GM18520 (cell line): ENCODE data around the gene RAB1B.
"Not testable (repeated sequence)": the region's sequence is repeated elsewhere in the genome, so short reads cannot be mapped to it uniquely, and the experiment has no call there.

ENCODE experiments used
- ATAC-seq: cut with Tn5 transposase; IDR thresholded peaks from one replicate; pipeline ENCODE4 v1.9.1; 2021; ENCODE audit not compliant: unreplicated experiment

Gene RAB1B

GRCh38 chr11:66239511-66239910 is 28.9 kb upstream of the RAB1B start:
- ATAC-seq: no peak

DNA sequence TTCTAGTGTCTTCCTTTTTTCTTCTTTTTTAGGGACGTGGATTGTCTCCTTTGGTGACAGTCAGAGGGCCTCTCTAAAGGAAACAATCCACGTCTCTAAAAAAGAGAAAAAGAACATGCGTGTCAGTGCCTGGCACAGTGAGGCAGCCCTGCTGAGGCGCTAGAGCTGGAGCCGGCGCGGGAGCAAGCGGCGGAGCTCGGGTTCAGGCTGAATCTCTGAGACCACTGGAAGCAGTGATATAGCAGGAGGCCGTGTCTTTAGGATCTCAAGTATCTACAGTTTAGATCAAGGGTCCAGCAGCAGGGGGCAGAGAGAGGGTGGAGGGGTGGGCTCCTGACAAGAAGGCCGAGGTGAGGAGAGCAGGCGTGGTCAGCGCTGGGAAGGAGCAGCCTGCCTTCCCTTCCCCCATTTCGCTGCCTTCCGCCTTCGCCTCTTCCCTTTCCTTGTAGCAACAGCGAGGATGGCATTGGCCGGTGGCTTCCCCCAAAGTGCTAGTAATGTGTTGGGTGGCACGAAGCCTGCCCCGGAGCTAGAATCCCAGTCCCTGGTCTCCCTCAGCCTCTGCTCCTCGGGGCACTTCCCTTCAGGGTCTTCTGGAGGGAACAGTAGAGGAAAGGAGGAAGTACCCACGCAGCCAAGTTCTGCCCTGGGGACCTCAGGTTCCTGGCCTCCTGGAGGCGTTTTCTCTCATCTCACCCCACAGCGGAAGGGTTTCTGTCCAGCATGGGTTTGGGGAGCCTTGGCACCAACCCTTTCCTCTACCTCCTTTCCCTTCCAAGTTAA is 28.2 kb upstream of the RAB1B start:
- no peak for ATAC-seq

- no peak for ATAC-seq
Observed at GRCh38 chr11:66240781-66241136, 27.7 kb upstream of the RAB1B start.

DNA sequence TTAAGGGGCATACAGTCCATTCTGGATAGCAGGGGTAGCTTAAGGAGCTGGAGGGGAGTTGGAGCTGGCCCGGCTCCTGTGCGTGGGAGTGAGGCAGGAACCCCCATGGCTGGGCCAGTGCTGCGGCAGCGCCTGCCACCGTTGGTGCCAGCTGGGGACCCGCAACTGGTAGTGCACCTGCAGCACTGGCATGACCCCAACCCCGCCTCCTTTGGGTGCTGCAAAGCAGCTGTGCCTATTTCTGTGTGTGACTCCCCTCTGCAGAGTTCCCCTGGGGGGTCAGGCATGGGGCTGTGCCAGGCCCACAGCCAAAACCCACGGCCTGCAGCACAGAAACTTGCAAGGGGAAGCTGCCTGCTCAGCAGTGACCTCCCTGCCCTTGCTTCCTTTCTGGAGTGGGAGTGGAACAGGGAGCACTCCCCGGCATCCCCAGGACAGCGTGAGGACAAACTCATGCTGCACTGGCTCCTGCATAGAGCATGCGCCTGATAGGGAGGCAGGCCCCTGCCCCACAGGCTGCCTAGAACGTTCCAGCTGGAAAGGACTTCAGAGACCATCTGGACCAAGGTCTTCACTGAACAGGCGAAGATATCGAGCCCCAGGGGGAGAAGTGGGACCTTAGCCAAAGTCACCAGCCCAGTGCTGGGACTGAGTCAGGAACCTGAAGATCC is 26.2 kb upstream of the RAB1B start:
- ATAC-seq: no peak

- no peak for ATAC-seq
Observed at GRCh38 chr11:66243782-66244535, 24.5 kb upstream of the RAB1B start.

DNA sequence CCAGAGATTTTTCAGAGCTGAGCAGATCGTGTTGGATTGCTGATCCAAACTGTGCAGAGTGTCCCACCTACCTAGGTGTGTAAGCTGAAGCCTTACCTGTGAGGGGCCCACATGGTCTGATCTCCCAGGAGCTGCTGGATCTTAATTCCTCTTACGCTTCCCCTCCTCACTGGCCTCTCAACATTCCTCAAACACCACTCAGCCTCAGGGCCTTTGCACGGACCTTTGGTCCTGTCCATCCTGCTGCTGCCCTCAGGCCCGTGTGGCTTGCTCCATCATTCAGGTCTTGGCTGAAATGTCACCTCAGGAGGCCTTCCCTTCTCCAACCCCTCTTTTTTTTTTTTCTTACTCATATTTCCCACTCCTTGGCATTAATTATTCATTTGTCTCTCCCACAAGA is 21.1 kb upstream of the RAB1B start:
- no peak for ATAC-seq

- ATAC-seq: no peak
Observed at GRCh38 chr11:66247801-66248200, 20.6 kb upstream of the RAB1B start.

- no peak for ATAC-seq
Observed at GRCh38 chr11:66248903-66249302, 19.5 kb upstream of the RAB1B start.

DNA sequence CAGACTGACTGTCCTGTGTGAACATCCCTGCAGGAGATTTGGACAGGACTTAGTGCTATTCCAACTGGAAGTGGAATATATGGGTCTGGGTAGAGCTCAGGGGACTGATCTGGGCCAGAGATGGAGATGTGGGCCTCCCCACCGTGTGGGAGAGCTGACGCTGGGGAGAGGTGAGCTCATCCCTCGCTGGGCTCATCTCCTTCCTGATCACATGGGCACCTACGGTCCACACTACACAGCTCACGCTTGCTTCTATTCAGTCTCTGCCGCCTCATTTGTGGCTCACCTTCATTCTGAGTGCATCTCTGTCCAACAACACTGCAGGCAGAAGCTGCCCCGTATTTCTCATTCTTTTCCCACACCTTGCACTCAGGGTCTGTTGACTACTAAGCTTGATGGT is 16.6 kb upstream of the RAB1B start:
- no peak for ATAC-seq

GRCh38 chr11:66253081-66253480 is 15.4 kb upstream of the RAB1B start:
- not testable (repeated sequence) for ATAC-seq

DNA sequence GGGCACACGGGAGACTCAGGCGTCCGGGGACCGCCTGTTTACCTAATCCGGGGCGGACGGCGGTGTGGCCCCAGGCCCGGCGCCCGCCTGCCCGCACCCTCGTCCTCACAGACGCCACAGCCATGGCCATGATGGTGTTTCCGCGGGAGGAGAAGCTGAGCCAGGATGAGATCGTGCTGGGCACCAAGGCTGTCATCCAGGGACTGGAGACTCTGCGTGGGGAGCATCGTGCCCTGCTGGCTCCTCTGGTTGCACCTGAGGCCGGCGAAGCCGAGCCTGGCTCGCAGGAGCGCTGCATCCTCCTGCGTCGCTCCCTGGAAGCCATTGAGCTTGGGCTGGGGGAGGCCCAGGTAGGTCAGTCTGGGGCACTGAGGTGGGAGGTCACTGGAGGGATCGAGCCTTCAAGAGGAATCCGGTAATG is 10.0 kb upstream of the RAB1B start:
- no peak for ATAC-seq

GRCh38 chr11:66259225-66259624 is 9.2 kb upstream of the RAB1B start:
- no peak for ATAC-seq

DNA sequence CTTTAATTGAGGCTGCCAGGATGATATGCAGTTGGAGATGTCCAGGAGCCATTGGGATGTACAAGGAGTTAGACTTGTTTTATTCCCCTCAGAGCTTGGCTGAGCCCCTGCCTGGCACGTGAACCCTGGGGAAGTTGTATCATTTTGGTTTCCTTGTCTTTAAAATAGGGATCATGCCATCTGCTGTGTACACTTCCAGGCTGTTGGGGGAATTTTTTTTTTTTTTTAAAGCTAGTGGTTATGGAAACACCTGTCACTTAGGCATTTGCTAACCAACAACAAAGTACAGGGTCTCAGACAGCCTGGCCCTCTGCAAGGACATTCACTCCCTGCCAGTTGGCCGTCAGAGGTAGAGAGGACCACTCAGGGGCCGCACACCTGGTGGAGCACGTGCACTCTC is 8.5 kb upstream of the RAB1B start:
- no peak for ATAC-seq

GRCh38 chr11:66261578-66261977 is 6.9 kb upstream of the RAB1B start:
- ATAC-seq: no peak

DNA sequence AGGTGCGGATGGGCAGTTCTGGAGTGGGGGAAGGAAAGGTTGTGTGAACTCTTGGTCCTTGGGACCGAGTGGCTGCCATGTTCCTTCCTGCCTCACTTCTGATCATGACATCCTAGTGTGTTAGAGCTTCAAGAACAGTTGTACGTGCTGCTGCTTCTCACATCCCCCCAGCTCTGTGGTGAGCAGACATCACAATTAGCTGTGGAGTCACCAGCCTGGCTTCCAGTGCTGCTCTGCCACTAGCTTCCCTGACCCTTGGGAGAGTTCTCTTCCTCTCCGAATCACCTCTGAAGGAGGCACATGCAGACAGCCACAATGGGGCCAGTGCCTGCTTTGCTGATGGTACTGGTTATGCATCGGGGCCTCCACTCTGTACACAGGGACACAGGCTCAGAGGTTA is 6.2 kb upstream of the RAB1B start:
- ATAC-seq: no peak

GRCh38 chr11:66262696-66263095 is 5.7 kb upstream of the RAB1B start:
- no peak for ATAC-seq

DNA sequence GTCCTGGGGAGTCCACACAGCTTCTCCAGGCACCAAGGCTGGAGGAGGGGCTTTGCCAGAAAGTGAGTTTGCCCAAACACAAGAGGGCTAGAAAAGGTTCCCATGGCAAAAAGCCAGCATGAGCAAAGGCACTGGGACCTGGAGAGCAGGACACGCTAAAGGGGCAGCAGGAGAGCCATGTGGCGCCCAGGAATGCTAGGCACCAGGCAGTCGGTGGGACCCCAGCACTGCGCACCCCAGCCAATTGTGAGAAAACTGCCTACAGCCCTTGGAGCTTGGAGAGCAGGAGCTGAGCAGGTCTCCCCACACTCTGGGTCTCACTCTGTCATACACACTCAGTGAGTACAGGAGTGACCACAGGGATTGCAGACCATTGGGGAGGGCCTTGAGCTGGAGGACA is 5.2 kb upstream of the RAB1B start:
- no peak for ATAC-seq

GRCh38 chr11:66263785-66264184 is 4.7 kb upstream of the RAB1B start:
- no peak for ATAC-seq

DNA sequence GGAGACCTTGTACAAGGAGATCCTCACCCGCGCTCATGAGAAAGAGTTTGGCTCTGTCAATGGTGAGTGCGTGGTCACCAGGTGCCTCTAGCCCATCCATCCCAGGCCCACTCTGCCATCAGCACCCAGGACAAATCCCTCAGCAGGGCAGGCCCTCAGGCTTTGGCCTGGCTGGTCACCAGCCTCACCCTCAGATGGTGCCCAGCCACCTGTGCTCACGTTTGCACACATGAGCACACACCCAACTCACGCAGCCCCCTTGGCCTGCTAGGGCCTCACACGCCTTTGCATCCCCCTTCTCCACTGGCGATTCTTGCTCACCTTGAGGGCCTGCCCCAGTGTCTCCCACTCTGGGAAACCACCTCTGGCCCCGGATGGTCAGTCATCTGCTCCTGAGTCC is 4.1 kb upstream of the RAB1B start:
- ATAC-seq: no peak

DNA sequence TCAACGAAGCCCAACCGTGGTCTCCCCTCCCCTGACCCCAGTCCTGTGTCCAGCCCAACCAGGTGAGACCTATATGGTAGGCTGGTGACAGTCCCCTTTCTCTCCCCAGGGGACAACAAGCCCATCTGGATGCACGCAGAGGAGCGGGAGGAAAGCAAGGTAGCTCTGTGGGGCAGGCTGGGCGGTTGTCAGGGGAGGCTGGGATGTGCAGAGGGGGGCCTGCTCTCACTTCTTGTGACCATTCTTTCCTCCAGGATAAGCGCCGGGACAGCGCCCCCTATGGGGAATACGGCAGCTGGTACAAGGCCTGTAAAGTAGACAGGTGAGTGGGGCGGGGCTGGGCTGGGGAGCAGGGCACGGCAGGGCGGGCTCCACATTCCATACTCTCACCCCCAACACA is 3.5 kb upstream of the RAB1B start:
- no peak for ATAC-seq

GRCh38 chr11:66265531-66266377 is 2.7 kb upstream of the RAB1B start:
- ATAC-seq: no peak
